ENCODE results near the gene WWTR1. TPM values are rescaled to one million over a fixed set of nuclear protein-coding genes. Genes with fewer than 3 reads are reported as not detected.

The WWTR1 gene
- total RNA-seq, 4 donors from 2014 or later: 40.3 to 80.4 (median 67.6) TPM

GRCh38 chr3:149473357-149474249 is 184.2 kb downstream of the WWTR1 start:
- in situ Hi-C loops (cut with MboI; ENCODE audit: low pct_ligation_motif_present in 1 of 4, low pct_unique_long_range_greater_than_20kb in 1 of 4, low sequenced_read_pairs in 3 of 4) (loop anchor here in 2 of 4 donors (10.0 kb wide), 2 partner anchors 79 to 119 kb away; no protein-coding TSS in a partner anchor), intact Hi-C loops (cut with DNase I; ENCODE audit: low total_unique reads) (no loop called here)
- no peaks in the 10 kb centered on the region for H3K27me3 ChIP-seq
- peaks cover 4 to 25% (median 11%) of the 10 kb centered on the region in 4 donors for H3K4me1 ChIP-seq
- TF ChIP-seq EP300 (IDR thresholded peaks at IDR 0.05; ENCODE audit: low read depth) (no peak), POLR2A (IDR thresholded peaks at IDR 0.05) (no peak), POLR2AphosphoS5 (IDR thresholded peaks at IDR 0.05) (peak in 1 of 3 donors; percentile 31)
- H3K36me3 ChIP-seq: no peaks in the 10 kb centered on the region
- H3K27ac ChIP-seq: peak overlapping the region; percentile 27 to 43 (median 36)
- no peaks in the 10 kb centered on the region for H3K9me3 ChIP-seq
- no peak overlapping the region for H3K4me3 ChIP-seq
- DNase-seq: peak; percentile 71
- 36 to 43% methylated on average over 7 of the region's 7 CpGs for WGBS, 2 donors (ENCODE audit: low coverage in 1 of 2)

- DNase-seq: no peak
- no peak overlapping the region for H3K27ac ChIP-seq
- in situ Hi-C loops (cut with MboI; ENCODE audit: low pct_ligation_motif_present in 1 of 4, low pct_unique_long_range_greater_than_20kb in 1 of 4, low sequenced_read_pairs in 3 of 4): loop anchor here in 2 of 4 donors (10.0 kb wide), 2 partner anchors 77 to 117 kb away; no protein-coding TSS in a partner anchor
- H3K36me3 ChIP-seq: no peaks in the 10 kb centered on the region
- 57 to 60% methylated on average over 2 of the region's 2 CpGs for WGBS, 2 donors (ENCODE audit: low coverage in 1 of 2)
- no peak for TF ChIP-seq POLR2A (IDR thresholded peaks at IDR 0.05)
- TF ChIP-seq CTCF (IDR thresholded peaks at IDR 0.05): no peak
- no peak for TF ChIP-seq EP300 (IDR thresholded peaks at IDR 0.05; ENCODE audit: low read depth)
- TF ChIP-seq POLR2AphosphoS5 (IDR thresholded peaks at IDR 0.05): no peak
- peaks cover 4 to 25% (median 11%) of the 10 kb centered on the region in 4 donors for H3K4me1 ChIP-seq
- H3K27me3 ChIP-seq: no peaks in the 10 kb centered on the region
- no peaks in the 10 kb centered on the region for H3K9me3 ChIP-seq
- no peak overlapping the region for H3K4me3 ChIP-seq
- intact Hi-C loops (cut with DNase I; ENCODE audit: low total_unique reads): no loop called here
These were observed 185.6 kb downstream of the WWTR1 start for GRCh38 chr3:149472030-149472797.

GRCh38 chr3:149470381-149470780 is 187.4 kb downstream of the WWTR1 start:
- in situ Hi-C loops (cut with MboI; ENCODE audit: low pct_ligation_motif_present in 1 of 4, low pct_unique_long_range_greater_than_20kb in 1 of 4, low sequenced_read_pairs in 3 of 4): loop anchor here in 2 of 4 donors (10.0 kb wide), 2 partner anchors 76 to 116 kb away; no protein-coding TSS in a partner anchor
- no peaks in the 10 kb centered on the region for H3K9me3 ChIP-seq
- DNase-seq: no peak
- H3K36me3 ChIP-seq: no peaks in the 10 kb centered on the region
- WGBS, 2 donors (ENCODE audit: low coverage in 1 of 2): 70 to 77% methylated on average over 1 to 3 of the region's 3 CpGs
- TF ChIP-seq POLR2A (IDR thresholded peaks at IDR 0.05) (no peak), EP300 (IDR thresholded peaks at IDR 0.05; ENCODE audit: low read depth) (no peak), POLR2AphosphoS5 (IDR thresholded peaks at IDR 0.05) (no peak), CTCF (IDR thresholded peaks at IDR 0.05) (no peak)
- H3K4me3 ChIP-seq: no peak overlapping the region
- peaks cover 4 to 25% (median 11%) of the 10 kb centered on the region in 4 donors for H3K4me1 ChIP-seq
- intact Hi-C loops (cut with DNase I; ENCODE audit: low total_unique reads): no loop called here
- no peaks in the 10 kb centered on the region for H3K27me3 ChIP-seq
- no peak overlapping the region for H3K27ac ChIP-seq

- H3K27ac ChIP-seq: no peak overlapping the region
- H3K9me3 ChIP-seq: no peaks in the 10 kb centered on the region
- in situ Hi-C loops (cut with MboI; ENCODE audit: low pct_ligation_motif_present in 1 of 4, low pct_unique_long_range_greater_than_20kb in 1 of 4, low sequenced_read_pairs in 3 of 4): no loop called here
- H3K27me3 ChIP-seq: no peaks in the 10 kb centered on the region
- TF ChIP-seq EP300 (IDR thresholded peaks at IDR 0.05; ENCODE audit: low read depth): no peak
- TF ChIP-seq POLR2A (IDR thresholded peaks at IDR 0.05): no peak
- intact Hi-C loops (cut with DNase I; ENCODE audit: low total_unique reads): no loop called here
- 92 to 97% methylated on average over 2 of the region's 2 CpGs for WGBS, 2 donors (ENCODE audit: low coverage in 1 of 2)
- no peak overlapping the region for H3K4me3 ChIP-seq
- DNase-seq: no peak
- H3K36me3 ChIP-seq: no peaks in the 10 kb centered on the region
- H3K4me1 ChIP-seq: peaks cover 4 to 14% (median 7%) of the 10 kb centered on the region in 4 donors
These were observed 189.2 kb downstream of the WWTR1 start for GRCh38 chr3:149468504-149469212.

Small RNA genes lying within 50 kb of the gene (small RNA-seq; reads per million reads assigned to genes)
- gene RNU6-1098P: 0 reads per million in 4 donors

Other genes with a start within 250 kb of the WWTR1 start
- gene TM4SF4, start 183.3 kb downstream of the WWTR1 start, total RNA-seq: 1 to 10 TPM in 1 of 4 donors, under 1 TPM in 1, not detected in 2; 0.95 to 3.1 TPM
- gene COMMD2, start 94.5 kb upstream of the WWTR1 start, total RNA-seq: 10 to 100 TPM; 11.3 to 20.2 (median 16.1) TPM
- gene ANKUB1, start 134.5 kb upstream of the WWTR1 start, total RNA-seq: not detected
- 10 to 100 TPM; 18.3 to 68.6 (median 42.8) TPM for gene RNF13, start 155.2 kb upstream of the WWTR1 start, total RNA-seq